GM18499 (cell line): ENCODE results near the gene C14orf180.

Experiments
- ATAC-seq: cut with Tn5 transposase; IDR thresholded peaks from one replicate; pipeline ENCODE4 v1.9.1; 2021; ENCODE audit warnings: moderate number of reproducible peaks; ENCODE audit not compliant: insufficient read depth, unreplicated experiment

The C14orf180 gene

DNA sequence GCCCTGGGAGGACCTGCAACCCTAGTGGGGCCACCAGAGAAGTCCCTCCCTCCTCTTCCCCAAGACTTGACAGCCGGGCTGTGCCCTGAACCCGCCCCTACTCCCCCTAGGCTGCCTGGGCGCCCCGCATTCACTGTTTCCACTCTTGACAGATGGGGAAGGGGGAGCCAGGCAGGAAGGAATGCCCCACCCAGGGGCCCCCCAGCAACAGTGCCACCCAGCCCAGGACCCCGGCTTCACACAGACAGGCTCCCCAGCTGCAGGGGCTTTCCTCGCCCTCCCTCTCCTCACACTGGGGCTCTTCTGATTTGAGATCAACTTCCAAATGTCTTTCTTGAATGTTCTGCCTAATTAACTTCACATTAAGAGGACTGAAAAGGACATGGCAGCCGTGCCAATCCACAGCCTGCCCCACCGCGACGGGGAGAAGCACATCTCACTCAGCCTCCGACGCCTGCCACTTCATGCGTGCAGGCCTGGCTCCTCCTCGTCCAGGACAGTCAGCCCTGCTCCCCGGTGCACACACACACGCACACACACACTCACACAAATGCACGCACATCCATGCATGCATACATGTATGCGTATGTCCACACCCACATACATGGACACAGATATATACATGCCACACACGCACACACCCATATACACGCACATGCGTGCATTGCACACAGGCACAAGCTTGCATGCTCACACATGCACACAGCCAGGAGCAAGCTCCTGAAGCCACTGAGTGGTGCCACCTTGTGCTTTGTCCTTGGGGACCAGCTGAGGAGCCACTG, 19.6 kb upstream of the C14orf180 start:
- no peak for ATAC-seq

DNA sequence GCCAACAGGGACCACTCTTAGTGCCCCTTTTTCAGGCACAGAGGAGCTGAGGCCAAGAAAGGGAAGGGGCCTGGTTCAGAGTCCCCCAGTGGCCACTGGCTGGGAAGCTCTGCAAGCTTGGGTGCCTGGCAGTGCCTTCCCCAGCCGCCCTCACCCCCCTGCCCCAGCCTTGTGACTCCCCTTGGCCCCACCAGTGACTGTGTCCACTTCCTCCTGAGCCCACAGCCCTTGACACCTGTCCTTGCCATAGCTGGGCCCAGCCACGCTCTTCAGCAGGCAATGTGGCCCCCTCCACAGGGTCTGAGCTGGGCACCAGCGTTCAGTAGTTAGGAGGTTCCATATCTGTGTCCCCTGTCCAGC, 19.0 kb upstream of the C14orf180 start:
- ATAC-seq, result no peak

- ATAC-seq, result no peak
Observed at GRCh38 chr14:104561124-104561557, 18.4 kb upstream of the C14orf180 start.

DNA sequence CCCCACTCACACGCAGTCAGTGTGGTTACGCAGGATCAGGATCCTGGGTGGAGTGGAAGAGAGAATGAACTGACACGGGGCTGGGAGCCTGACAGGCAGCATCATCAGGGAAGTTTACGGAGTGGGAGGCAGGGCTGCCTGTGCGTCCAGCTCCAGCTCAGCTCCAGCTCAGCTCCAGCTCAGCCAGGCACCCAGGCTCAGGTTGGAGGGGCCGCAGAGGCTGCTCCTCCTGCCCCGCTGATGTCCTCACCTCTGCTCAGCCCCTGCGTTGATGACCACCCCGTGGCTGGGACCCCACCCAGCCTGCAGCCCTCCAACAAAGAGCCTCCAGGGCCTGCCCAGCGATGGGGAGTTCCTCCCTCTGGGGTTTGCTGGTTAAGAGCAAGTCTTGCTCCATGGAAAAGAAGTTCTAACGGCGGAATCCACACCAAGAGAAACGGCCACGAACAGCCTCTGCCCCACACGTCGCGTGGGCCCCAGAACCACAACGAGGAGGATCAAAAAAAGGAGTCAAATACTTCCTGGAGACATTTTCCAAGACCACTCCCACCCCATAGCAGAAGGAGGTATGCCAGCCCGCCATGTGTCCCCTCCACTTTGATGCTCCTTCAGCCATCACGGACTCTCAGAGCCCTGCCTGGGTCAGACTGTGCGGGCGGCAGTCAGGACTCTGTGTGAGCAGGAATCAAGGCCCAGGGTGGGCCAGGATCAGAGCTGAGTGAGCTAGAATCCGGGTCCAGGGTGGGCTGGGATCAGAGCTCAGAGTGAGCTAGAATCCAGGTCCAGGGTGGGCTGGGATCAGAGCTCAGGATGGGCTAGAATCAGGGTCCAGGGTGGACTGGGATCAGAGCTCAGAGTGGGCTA, 17.7 kb upstream of the C14orf180 start:
- no peak for ATAC-seq

GRCh38 chr14:104562606-104563005, 17.0 kb upstream of the C14orf180 start:
- no peak for ATAC-seq

DNA sequence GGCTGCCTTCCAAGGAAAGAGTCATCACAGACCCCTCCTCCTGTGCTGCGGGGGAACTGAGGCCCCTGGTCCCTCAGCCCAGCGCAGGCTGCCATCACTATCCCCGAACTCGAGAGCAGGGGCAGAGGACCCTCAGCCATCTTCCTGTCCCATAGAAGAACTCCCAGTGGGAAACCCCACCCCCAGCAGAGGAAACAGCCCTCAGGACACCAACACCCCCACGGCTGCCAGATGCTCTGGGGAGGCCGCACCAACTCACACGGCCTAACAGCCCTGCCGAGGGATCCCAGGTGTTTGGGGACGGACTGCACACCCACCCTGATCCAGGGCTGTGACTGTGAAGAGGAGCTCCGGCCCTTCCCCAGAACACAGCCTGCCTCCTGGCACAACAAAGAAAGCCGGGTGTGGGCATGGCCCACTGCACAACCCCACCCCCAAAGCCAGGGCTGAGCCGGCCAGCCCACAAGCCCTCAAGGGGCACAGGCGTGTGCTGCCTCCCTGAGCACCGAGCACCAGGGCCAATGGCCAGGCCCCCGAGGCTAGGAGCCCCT, 16.3 kb upstream of the C14orf180 start:
- no peak for ATAC-seq

DNA sequence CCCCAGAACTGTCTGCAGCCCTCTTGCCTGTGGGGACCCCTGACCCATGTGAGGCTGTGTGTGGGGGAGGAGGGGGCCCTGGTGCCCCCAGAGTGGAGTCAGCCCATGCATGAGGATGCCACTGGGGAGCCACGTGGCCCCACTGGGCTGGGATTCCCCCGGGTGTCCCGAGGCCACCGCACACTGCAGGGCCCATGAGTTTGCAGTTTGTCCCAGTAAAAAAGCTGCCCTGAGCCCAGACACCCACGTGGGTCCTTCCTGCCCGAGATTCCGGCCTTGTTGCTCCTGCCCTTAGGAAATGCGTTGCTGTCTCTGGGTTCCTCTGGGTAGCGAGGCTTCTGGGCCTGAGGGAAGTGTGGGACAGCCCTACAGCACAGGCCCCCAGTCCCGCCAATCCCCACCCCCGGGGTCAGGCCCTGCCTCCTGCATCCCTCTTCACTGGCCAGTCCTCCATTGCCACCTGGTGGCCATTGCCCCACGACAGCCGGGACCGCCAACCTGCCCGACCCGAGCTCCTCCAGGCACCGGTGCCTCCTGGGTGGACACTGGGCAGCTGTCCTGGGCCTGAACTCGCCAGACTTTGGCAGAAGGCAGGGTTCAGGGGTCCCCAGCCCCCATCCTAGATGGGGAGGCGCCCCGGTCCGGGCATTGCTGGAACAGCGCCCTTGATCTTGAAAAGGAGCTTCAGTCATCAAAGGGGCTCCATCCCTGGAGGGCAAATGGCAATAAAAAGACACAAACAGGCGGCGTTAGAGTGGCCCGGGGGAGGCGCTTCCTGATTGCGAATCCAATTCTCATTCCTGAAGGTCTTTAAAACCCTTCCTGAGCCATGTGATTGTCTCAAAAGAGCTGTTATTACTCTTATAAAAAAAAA, 15.6 kb upstream of the C14orf180 start:
- ATAC-seq, result no peak

- no peak for ATAC-seq
Observed at GRCh38 chr14:104564744-104565679, 14.6 kb upstream of the C14orf180 start.

DNA sequence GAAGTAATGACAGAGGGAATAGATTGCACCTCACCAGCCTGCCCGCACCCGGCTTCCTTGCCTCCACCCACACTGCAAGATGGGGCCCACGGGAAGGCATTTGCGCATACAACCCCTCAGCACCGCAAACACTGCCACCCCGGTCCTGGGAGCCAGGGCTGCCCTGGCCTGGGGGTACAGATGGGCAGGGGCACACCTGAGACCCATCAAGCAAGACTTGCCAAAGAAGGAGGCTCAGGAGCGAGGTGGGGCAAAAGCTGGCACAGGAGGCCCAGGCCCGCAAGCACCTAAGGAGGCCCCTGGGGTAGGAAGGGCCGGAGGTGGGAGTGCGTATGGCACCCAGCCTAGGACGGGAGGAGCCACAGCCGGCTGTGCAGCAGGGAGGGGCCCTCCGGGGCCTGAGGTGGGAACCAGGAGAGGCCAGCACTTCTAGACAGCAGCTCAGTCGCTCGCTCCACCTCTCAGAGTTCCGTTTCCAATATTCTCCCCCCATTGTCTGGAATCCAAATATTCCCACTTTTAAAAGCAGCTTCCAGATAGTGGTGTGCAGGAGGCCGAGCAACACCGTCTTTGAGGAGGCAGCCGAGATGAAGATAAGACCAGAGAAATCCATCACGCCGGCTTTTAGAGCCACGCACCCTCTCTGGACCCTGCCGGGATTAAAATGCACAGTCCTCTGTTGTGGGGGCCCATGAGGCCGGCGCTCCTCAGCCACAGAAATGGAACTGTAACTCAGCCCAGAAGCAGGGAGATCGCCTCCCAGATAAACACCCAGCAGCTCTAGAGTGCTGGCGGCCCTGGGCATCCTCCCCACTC, 12.2 kb upstream of the C14orf180 start:
- no peak for ATAC-seq

DNA sequence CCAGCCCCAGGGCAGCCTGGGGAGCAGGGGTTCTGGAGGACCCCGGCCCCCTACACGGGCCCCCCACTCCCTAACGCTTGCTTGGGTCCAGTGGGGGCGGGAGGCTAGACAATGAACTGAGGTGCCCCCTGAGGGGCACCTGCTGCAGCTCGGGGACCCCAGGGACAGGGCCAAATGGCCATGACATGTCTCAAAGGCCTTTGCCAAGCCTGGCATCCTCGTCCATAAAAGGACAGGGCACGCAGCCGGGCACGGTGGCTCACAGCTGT, 11.7 kb upstream of the C14orf180 start:
- ATAC-seq, result no peak

DNA sequence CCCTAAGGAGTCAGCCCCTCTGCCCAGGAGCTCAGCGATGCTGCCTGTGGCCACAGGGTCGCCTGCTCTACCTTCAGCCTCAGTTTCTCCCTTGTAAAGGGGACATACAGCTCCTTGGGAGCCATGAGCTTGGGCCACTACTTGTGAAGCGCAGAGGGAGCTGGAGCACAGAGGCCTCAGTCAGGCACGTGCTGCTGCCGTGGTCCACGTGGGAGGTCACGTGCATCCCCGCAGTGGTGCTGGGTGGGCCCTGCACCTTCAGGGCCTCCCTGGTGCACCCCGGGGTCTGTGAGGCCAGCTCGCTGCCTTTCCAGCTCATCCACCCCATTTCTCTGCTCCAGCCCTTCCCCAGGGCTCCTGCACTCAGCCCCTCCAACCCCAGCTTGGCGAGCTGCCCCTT, 10.9 kb upstream of the C14orf180 start:
- no peak for ATAC-seq

- no peak for ATAC-seq
Observed at GRCh38 chr14:104569435-104569834, 10.1 kb upstream of the C14orf180 start.

- ATAC-seq, result no peak
Observed at GRCh38 chr14:104571246-104571645, 8.3 kb upstream of the C14orf180 start.

DNA sequence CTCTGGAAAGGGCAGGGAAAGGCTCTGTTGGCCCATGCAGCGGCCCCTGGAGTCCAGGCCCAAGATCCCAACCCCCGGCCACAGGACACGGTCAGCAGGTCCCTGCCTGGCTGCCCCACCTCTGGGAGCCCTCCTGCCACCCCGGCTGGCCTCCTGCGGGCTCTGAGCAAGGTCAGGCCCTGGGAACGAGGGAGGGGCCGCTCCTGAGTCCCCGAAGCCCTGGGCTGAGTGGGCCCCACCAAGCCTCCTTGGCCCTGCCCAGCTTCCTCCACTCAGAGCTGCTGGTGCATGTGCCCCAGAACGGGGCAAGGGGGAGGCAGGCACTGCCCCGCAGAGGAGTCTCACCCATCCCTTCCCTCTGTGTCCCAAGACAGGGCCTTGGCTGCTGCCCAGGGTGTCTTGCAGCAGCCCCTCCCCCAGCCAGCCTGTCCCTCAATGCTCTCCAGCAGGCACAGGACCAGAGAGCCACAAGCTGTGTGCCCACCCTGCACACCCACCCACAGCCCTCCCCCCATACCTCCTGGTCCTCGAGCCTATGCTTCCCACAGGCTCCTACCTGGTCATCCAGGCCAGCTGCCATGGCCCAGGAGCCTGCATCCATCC, 7.4 kb upstream of the C14orf180 start:
- no peak for ATAC-seq

GRCh38 chr14:104572668-104573067, 6.9 kb upstream of the C14orf180 start:
- no peak for ATAC-seq

GRCh38 chr14:104573930-104574329, 5.6 kb upstream of the C14orf180 start:
- ATAC-seq, result no peak

DNA sequence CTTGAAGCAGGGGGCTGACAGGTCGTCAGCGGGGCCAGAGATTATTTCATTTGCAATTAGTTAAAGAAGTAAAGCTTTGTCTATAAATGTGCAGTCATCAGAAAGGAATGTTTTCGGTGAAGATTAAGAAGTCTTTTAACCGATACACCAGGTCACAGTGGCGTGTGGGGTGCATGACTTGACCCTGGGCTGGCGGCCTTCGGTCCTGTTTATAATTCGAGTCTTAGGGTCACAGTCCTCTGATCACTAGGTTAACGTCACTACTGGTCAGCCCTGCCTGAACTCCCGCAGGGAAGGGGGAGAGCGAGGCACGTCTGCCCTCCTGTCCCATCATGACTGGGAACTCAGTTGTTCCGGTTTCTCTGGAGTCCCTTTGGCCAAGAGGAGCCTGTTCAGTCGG, 5.0 kb upstream of the C14orf180 start:
- no peak for ATAC-seq

GRCh38 chr14:104574978-104575583, 4.5 kb upstream of the C14orf180 start:
- no peak for ATAC-seq
